CD8-positive, alpha-beta memory T cell (primary cell): ENCODE measurements around the gene RGR. TPM values are rescaled to one million over a fixed set of nuclear protein-coding genes. Genes with fewer than 3 reads are reported as not detected.

Experiments used
- CTCF ChIA-PET: fragments of 350-600 bp; sonication (Branson Sonifier 250); formaldehyde crosslinking; loops from one replicate; lab custom pipeline; 2021; ENCODE audit warnings: antibody characterized with exemption; lab: Charles Lee
- POLR2A ChIA-PET: fragments of 350-600 bp; sonication (Branson Sonifier 250); formaldehyde crosslinking; loops from one replicate; lab custom pipeline; 2021; ENCODE audit warnings: antibody characterized with exemption; lab: Charles Lee
- DNase-seq, 5 donors: peaks; one replicate each; pipeline versions ENCODE4 v3.0.0 to v3.0.0-alpha.2; 2020 to 2022; ENCODE audit warnings: mixed read lengths in 1 of 5
- H3K27ac ChIP-seq: one replicate; pipeline ENCODE4 v1.7.0; 2013; ENCODE audit warnings: low read depth, mild to moderate bottlenecking, low read length, moderate library complexity
- H3K27me3 ChIP-seq: 2 replicates; pipeline ENCODE4 v1.7.0; 2013; ENCODE audit warnings: low read length, mild to moderate bottlenecking; ENCODE audit not compliant: insufficient read depth, poor library complexity, severe bottlenecking
- H3K36me3 ChIP-seq: 2 replicates; pipeline ENCODE4 v1.7.0; 2013; ENCODE audit warnings: mild to moderate bottlenecking, low read length, moderate library complexity; ENCODE audit not compliant: insufficient read depth
- H3K4me1 ChIP-seq: 2 replicates; pipeline ENCODE4 v1.7.0; 2013; ENCODE audit warnings: mild to moderate bottlenecking, low read length, moderate library complexity; ENCODE audit not compliant: insufficient read depth
- H3K4me3 ChIP-seq: 2 replicates; pipeline ENCODE4 v1.7.0; 2013; ENCODE audit warnings: mild to moderate bottlenecking, low read length
- H3K9me3 ChIP-seq: 2 replicates; pipeline ENCODE4 v1.7.0; 2013; ENCODE audit warnings: mild to moderate bottlenecking, low read length
- H3K27ac Mint-ChIP-seq, 8 donors: one replicate each; pipeline ENCODE4 v1.8.0; 2020 to 2021; ENCODE audit warnings: mixed read lengths in 8 of 8, mild to moderate bottlenecking in 6 of 8, inconsistent platforms in 3 of 8, moderate library complexity in 3 of 8
- H3K27me3 Mint-ChIP-seq, 2 donors: one replicate each; pipeline ENCODE4 v1.8.0; 2020 to 2021; ENCODE audit warnings: mixed read lengths in 2 of 2, mild to moderate bottlenecking in 1 of 2, moderate library complexity in 1 of 2
- H3K36me3 Mint-ChIP-seq, 3 donors: one replicate each; pipeline ENCODE4 v1.8.0; 2020 to 2021; ENCODE audit warnings: mixed read lengths in 3 of 3, inconsistent platforms in 1 of 3, mild to moderate bottlenecking in 1 of 3
- H3K4me1 Mint-ChIP-seq, 3 donors: one replicate each; pipeline ENCODE4 v1.8.0; 2020 to 2021; ENCODE audit warnings: mixed read lengths in 3 of 3, inconsistent platforms in 1 of 3, mild to moderate bottlenecking in 1 of 3
- H3K4me3 Mint-ChIP-seq, 7 donors: one replicate each; pipeline ENCODE4 v1.8.0; 2020 to 2021; ENCODE audit warnings: mixed read lengths in 7 of 7, mild to moderate bottlenecking in 6 of 7, moderate library complexity in 4 of 7, inconsistent platforms in 2 of 7
- H3K9me3 Mint-ChIP-seq, 5 donors: one replicate each; pipeline ENCODE4 v1.8.0; 2020 to 2022; ENCODE audit warnings: mixed read lengths in 5 of 5, mild to moderate bottlenecking in 3 of 5, moderate library complexity in 2 of 5, inconsistent platforms in 1 of 5
- polyA plus RNA-seq: library from polyadenylated mRNA; unstranded; fragments of 300-500 nt; fragmentation: Illumina TruSeq; gene quantifications from one replicate; pipeline ENCODE4 v1.2.3, GENCODE V29; 2021
- total RNA-seq, 2 experiments: library from RNA; stranded (reverse); gene quantifications; one replicate each; pipeline ENCODE4 v1.2.3, GENCODE V29; 2021

Gene RGR
- total and polyA plus RNA-seq, 3 experiments from 2014 or later: not detected

GRCh38 chr10:84201682-84202081, 43.2 kb upstream of the RGR start:
- Histone ChIP-seq H3K36me3 (no peaks in the 10 kb centered on the region), H3K4me3 (no peak overlapping the region), H3K9me3 (no peaks in the 10 kb centered on the region), H3K4me1 (no peaks in the 10 kb centered on the region), H3K27me3 (no peaks in the 10 kb centered on the region), H3K27ac (no peak overlapping the region)
- no peaks in the 10 kb centered on the region for H3K9me3 Mint-ChIP-seq
- H3K4me3 Mint-ChIP-seq: no peak overlapping the region
- H3K27ac Mint-ChIP-seq: no peak overlapping the region
- H3K4me1 Mint-ChIP-seq: peaks cover 0 to 4% (median 2%) of the 10 kb centered on the region in 3 donors
- POLR2A ChIA-PET: no interaction called here
- H3K27me3 Mint-ChIP-seq: no peaks in the 10 kb centered on the region
- CTCF ChIA-PET: interaction anchor here (9.1 kb wide), 1 partner anchor 53 kb away, joined by 104 read pairs; no protein-coding TSS in a partner anchor
- DNase-seq: no peak
- H3K36me3 Mint-ChIP-seq: no peaks in the 10 kb centered on the region

GRCh38 chr10:84202349-84202748, 42.5 kb upstream of the RGR start:
- CTCF ChIA-PET: interaction anchor here (9.1 kb wide), 1 partner anchor 53 kb away, joined by 104 read pairs; no protein-coding TSS in a partner anchor
- Histone ChIP-seq H3K27ac (no peak overlapping the region), H3K36me3 (no peaks in the 10 kb centered on the region), H3K4me1 (no peaks in the 10 kb centered on the region), H3K4me3 (no peak overlapping the region), H3K9me3 (no peaks in the 10 kb centered on the region), H3K27me3 (no peaks in the 10 kb centered on the region)
- POLR2A ChIA-PET: no interaction called here
- H3K27me3 Mint-ChIP-seq: peaks cover 0 to 2% of the 10 kb centered on the region in 2 donors
- H3K4me3 Mint-ChIP-seq: no peak overlapping the region
- peaks cover 0 to 4% (median 2%) of the 10 kb centered on the region in 3 donors for H3K4me1 Mint-ChIP-seq
- no peaks in the 10 kb centered on the region for H3K36me3 Mint-ChIP-seq
- DNase-seq: no peak
- no peak overlapping the region for H3K27ac Mint-ChIP-seq
- H3K9me3 Mint-ChIP-seq: no peaks in the 10 kb centered on the region

- Mint-ChIP-seq H3K9me3 (no peaks in the 10 kb centered on the region), H3K4me3 (no peak overlapping the region), H3K27me3 (peaks cover 2 to 4% of the 10 kb centered on the region in 2 donors), H3K36me3 (no peaks in the 10 kb centered on the region), H3K4me1 (peaks cover 0 to 4% (median 2%) of the 10 kb centered on the region in 3 donors), H3K27ac (peak overlapping the region in 1 of 8 donors; percentile 54)
- ChIA-PET CTCF (interaction anchor here (2.8 to 9.1 kb wide), 3 partner anchors 10 to 64 kb away, joined by 13 to 104 read pairs (median 34); partner anchors contain the start of gene GHITM), POLR2A (no interaction called here)
- no peak for DNase-seq
- H3K36me3 ChIP-seq: no peaks in the 10 kb centered on the region
- no peaks in the 10 kb centered on the region for H3K4me1 ChIP-seq
- H3K9me3 ChIP-seq: no peaks in the 10 kb centered on the region
- no peak overlapping the region for H3K4me3 ChIP-seq
- no peaks in the 10 kb centered on the region for H3K27me3 ChIP-seq
- H3K27ac ChIP-seq: no peak overlapping the region
Measured at GRCh38 chr10:84204122-84204521, 40.7 kb upstream of the RGR start.

GRCh38 chr10:84204610-84205009, 40.2 kb upstream of the RGR start:
- no peaks in the 10 kb centered on the region for H3K9me3 Mint-ChIP-seq
- no peak overlapping the region for H3K27ac Mint-ChIP-seq

GRCh38 chr10:84205049-84205852, 39.6 kb upstream of the RGR start:
- POLR2A ChIA-PET: no interaction called here
- H3K4me1 ChIP-seq: no peaks in the 10 kb centered on the region

More at GRCh38 chr10:84204610-84205009, 40.2 kb upstream of the RGR start:
- no peaks in the 10 kb centered on the region for H3K36me3 Mint-ChIP-seq
- no peaks in the 10 kb centered on the region for H3K4me1 ChIP-seq
- no peaks in the 10 kb centered on the region for H3K36me3 ChIP-seq
- no peaks in the 10 kb centered on the region for H3K27me3 ChIP-seq
- no peak overlapping the region for H3K4me3 Mint-ChIP-seq
- ChIA-PET POLR2A (no interaction called here), CTCF (interaction anchor here (0.6 to 9.1 kb wide), 8 partner anchors 8 to 132 kb away, joined by 3 to 104 read pairs (median 9); partner anchors contain the start of genes CDHR1 and GHITM)
- H3K4me3 ChIP-seq: no peak overlapping the region
- H3K4me1 Mint-ChIP-seq: peaks cover 0 to 4% (median 2%) of the 10 kb centered on the region in 3 donors
- DNase-seq: no peak
- H3K27me3 Mint-ChIP-seq: peaks cover 2 to 4% of the 10 kb centered on the region in 2 donors
- no peaks in the 10 kb centered on the region for H3K9me3 ChIP-seq
- no peak overlapping the region for H3K27ac ChIP-seq

GRCh38 chr10:84205853-84206525, 38.9 kb upstream of the RGR start:
- no peaks in the 10 kb centered on the region for H3K36me3 ChIP-seq
- DNase-seq: no peak
- POLR2A ChIA-PET: no interaction called here
- no peak overlapping the region for H3K4me3 ChIP-seq
- no peaks in the 10 kb centered on the region for H3K27me3 ChIP-seq
- H3K4me1 Mint-ChIP-seq: peaks cover 0 to 4% (median 2%) of the 10 kb centered on the region in 3 donors
- H3K9me3 ChIP-seq: no peaks in the 10 kb centered on the region
- H3K27ac Mint-ChIP-seq: peak overlapping the region in 2 of 8 donors; percentile 60 to 72
- CTCF ChIA-PET: interaction anchor here (0.6 to 9.1 kb wide), 14 partner anchors 9 to 66 kb away, joined by 3 to 104 read pairs (median 4); partner anchors contain the start of genes CDHR1 and GHITM
- H3K27ac ChIP-seq: no peak overlapping the region
- H3K4me3 Mint-ChIP-seq: no peak overlapping the region
- H3K27me3 Mint-ChIP-seq: peaks cover 2 to 4% of the 10 kb centered on the region in 2 donors
- H3K36me3 Mint-ChIP-seq: no peaks in the 10 kb centered on the region
- H3K9me3 Mint-ChIP-seq: no peaks in the 10 kb centered on the region
- H3K4me1 ChIP-seq: no peaks in the 10 kb centered on the region

More at GRCh38 chr10:84205049-84205852, 39.6 kb upstream of the RGR start:
- Histone ChIP-seq H3K4me3 (no peak overlapping the region), H3K9me3 (no peaks in the 10 kb centered on the region), H3K27ac (no peak overlapping the region), H3K27me3 (no peaks in the 10 kb centered on the region), H3K36me3 (no peaks in the 10 kb centered on the region)
- Mint-ChIP-seq H3K9me3 (no peaks in the 10 kb centered on the region), H3K4me3 (no peak overlapping the region), H3K36me3 (no peaks in the 10 kb centered on the region), H3K27me3 (peaks cover 2 to 4% of the 10 kb centered on the region in 2 donors), H3K4me1 (peaks cover 0 to 4% (median 2%) of the 10 kb centered on the region in 3 donors), H3K27ac (peak overlapping the region in 2 of 8 donors; percentile 16 to 72)
- CTCF ChIA-PET: interaction anchor here (0.6 to 9.1 kb wide), 16 partner anchors 8 to 131 kb away, joined by 3 to 104 read pairs (median 4); partner anchors contain the start of genes CDHR1 and GHITM
- DNase-seq: peak; percentile 57 to 81 (median 65)

- no peak overlapping the region for H3K4me3 ChIP-seq
- DNase-seq: no peak
- H3K36me3 ChIP-seq: no peaks in the 10 kb centered on the region
- no peaks in the 10 kb centered on the region for H3K36me3 Mint-ChIP-seq
- H3K27ac ChIP-seq: no peak overlapping the region
- peaks cover 4% of the 10 kb centered on the region in 2 donors for H3K27me3 Mint-ChIP-seq
- no peaks in the 10 kb centered on the region for H3K9me3 ChIP-seq
- no peak overlapping the region for H3K27ac Mint-ChIP-seq
- H3K9me3 Mint-ChIP-seq: no peaks in the 10 kb centered on the region
- POLR2A ChIA-PET: no interaction called here
- H3K27me3 ChIP-seq: no peaks in the 10 kb centered on the region
- no peaks in the 10 kb centered on the region for H3K4me1 ChIP-seq
- H3K4me3 Mint-ChIP-seq: no peak overlapping the region
- CTCF ChIA-PET: interaction anchor here (1.5 to 9.1 kb wide), 4 partner anchors 10 to 68 kb away, joined by 3 to 104 read pairs (median 21); partner anchors contain the start of gene GHITM
- H3K4me1 Mint-ChIP-seq: peaks cover 0 to 4% (median 2%) of the 10 kb centered on the region in 3 donors
Measured at GRCh38 chr10:84208023-84208422, 36.8 kb upstream of the RGR start.
